ENCODE results near the gene RHCE. TPM values are rescaled to one million over a fixed set of nuclear protein-coding genes. Genes with fewer than 3 reads are reported as not detected.
"Not testable (repeated sequence)": the region's sequence is repeated elsewhere in the genome, so short reads cannot be mapped to it uniquely, and the experiment has no call there.

RHCE gene
- total RNA-seq, 8 experiments from 2014 or later = 0.27 to 11.2 (median 3.3) TPM; not detected in 1

DNA sequence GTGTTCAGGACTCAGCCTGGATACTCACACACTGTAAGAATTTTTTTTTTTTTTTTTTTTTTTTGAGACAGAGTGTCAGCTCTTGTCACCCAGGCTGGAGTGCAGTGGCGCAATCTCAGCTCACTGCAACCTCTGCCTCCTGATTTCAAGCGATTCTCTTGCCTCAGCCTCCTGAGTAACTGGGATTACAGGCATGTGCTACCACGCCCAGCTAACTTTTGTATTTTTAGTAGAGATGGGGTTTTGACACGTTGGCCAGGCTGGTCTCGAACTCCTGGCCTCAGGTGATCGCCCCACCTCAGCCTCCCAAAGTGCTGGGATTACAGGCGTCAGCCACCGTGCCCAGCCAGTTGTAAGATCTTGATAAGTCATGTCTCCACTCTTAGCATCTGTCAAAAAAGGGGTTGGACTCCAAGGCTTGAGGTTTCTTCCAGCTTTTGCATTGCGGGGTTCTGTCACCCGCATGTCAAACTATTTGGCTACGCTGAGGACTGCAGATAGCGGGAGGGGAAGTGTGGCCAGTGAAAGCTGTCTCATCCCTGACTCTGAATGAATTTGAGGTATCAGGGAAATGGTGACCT is 50.8 kb downstream of the RHCE start:
- H3K27ac ChIP-seq; H3K4me1 ChIP-seq (replicated peaks in 1 of 2); H3K4me3 ChIP-seq; ATAC-seq (replicated peaks in 6 of 8); in situ Hi-C loops (cut with MboI; ENCODE audit: low pct_unique_long_range_greater_than_20kb in 2 of 9, low sequenced_read_pairs in 9 of 9, unreplicated experiment in 9 of 9): not testable (repeated sequence)
- WGBS, 10 experiments = 82 to 92% (median 87%) methylated on average over 2 to 10 of the region's 12 CpGs; no CpG with 5 or more reads in 3 of the 10 experiments

DNA sequence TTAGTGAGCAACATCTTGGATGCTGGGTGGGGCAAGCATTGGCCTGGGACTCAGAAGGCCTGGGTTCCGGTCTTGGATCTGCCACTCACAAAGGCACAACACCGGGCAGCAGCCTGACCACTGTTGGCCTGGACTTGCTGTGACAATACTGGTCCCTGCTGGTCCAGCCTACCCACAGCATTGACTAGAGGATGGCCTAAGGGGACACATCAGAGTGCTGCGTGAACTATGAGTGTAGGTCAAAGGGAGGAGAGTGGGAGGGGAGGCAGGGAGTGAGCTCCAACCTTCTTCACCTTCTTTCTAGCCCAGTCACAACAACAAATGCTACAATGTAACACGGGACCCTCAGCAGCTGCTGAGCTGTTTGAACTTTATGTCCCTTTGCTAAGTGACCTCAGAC is 51.4 kb downstream of the RHCE start:
- H3K4me3 ChIP-seq = no peak overlapping the region
- no peaks in the 10 kb centered on the region for H3K4me1 ChIP-seq (replicated peaks in 1 of 2)
- in situ Hi-C loops (cut with MboI; ENCODE audit: low pct_unique_long_range_greater_than_20kb in 2 of 9, low sequenced_read_pairs in 9 of 9, unreplicated experiment in 9 of 9) = no loop called here
- ATAC-seq (replicated peaks in 6 of 8) = peak in 1 of 8 experiments; percentile 23
- 67 to 100% (median 89%) methylated on average over 1 to 4 of the region's 4 CpGs; no CpG with 5 or more reads in 3 of the 10 experiments for WGBS, 10 experiments
- H3K27ac ChIP-seq = no peak overlapping the region

- ATAC-seq (replicated peaks in 6 of 8); H3K4me1 ChIP-seq (replicated peaks in 1 of 2); H3K27ac ChIP-seq; in situ Hi-C loops (cut with MboI; ENCODE audit: low pct_unique_long_range_greater_than_20kb in 2 of 9, low sequenced_read_pairs in 9 of 9, unreplicated experiment in 9 of 9); H3K4me3 ChIP-seq: not testable (repeated sequence)
- WGBS, 10 experiments = no CpG with 5 or more reads among the region's 17 CpGs
These were observed 57.7 kb downstream of the RHCE start for GRCh38 chr1:25362634-25363559.

DNA sequence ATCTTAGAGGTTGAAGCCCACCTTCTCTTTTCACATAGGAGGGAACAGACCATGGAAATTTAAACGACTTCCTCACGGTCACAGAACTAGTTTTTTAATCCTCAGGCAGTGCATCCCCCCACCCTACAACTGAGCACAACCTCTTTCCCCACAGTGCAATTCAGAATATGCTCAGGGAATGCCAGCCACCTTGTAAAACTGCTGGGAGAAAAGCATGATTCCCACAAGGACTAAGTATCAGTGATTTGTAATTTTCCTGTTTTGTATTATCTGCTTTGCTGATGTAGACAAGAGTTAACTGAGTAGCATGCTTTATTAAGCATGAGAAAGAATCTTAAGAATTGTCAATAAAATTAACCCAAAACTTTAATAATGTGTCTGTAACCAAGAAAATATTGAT is 58.7 kb downstream of the RHCE start:
- in situ Hi-C loops (cut with MboI; ENCODE audit: low pct_unique_long_range_greater_than_20kb in 2 of 9, low sequenced_read_pairs in 9 of 9, unreplicated experiment in 9 of 9) = no loop called here
- no peak for ATAC-seq (replicated peaks in 6 of 8)
- 50 to 69% (median 55%) methylated on average over 2 of the region's 2 CpGs; no CpG with 5 or more reads in 4 of the 10 experiments for WGBS, 10 experiments
- Histone ChIP-seq H3K4me3 (no peak overlapping the region), H3K4me1 (replicated peaks in 1 of 2) (no peaks in the 10 kb centered on the region), H3K27ac (no peak overlapping the region)

GRCh38 chr1:25360596-25361581 is 59.7 kb downstream of the RHCE start:
- in situ Hi-C loops (cut with MboI; ENCODE audit: low pct_unique_long_range_greater_than_20kb in 2 of 9, low sequenced_read_pairs in 9 of 9, unreplicated experiment in 9 of 9) = no loop called here
- WGBS, 10 experiments = 53 to 100% (median 90%) methylated on average over 2 to 7 of the region's 7 CpGs
- ATAC-seq (replicated peaks in 6 of 8) = peak in 4 of 8 experiments; percentile 9 to 82 (median 46)

DNA sequence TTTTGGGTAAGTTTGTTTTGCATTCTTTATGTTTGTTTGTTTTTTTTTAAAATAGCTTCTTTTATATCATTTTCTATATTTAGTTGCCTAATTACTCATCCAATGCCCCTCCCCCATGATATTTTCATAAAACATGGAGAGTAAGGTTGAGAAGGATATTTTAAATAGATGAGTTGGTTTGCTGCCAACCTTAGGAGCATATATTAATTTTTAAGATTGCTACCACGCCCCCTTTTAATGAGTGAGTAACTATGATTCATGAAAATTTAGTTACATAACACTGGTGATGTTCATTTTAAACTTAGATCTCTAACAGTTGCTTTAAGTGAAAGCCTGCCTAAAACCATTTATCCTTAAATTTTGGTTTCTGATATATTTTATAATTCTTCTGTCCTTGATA is 63.8 kb downstream of the RHCE start:
- no peak overlapping the region for H3K27ac ChIP-seq
- no peaks in the 10 kb centered on the region for H3K4me1 ChIP-seq (replicated peaks in 1 of 2)
- no peak overlapping the region for H3K4me3 ChIP-seq
- ATAC-seq (replicated peaks in 6 of 8) = peak in 2 of 8 experiments; percentile 17 to 21
- WGBS, 10 experiments = 0 to 100% (median 89%) methylated on average over 1 of the region's 1 CpG; no CpG with 5 or more reads in 1 of the 10 experiments
- in situ Hi-C loops (cut with MboI; ENCODE audit: low pct_unique_long_range_greater_than_20kb in 2 of 9, low sequenced_read_pairs in 9 of 9, unreplicated experiment in 9 of 9) = no loop called here

More at GRCh38 chr1:25360596-25361581, 59.7 kb downstream of the RHCE start:
- no peaks in the 10 kb centered on the region for H3K4me1 ChIP-seq (replicated peaks in 1 of 2)
- H3K27ac ChIP-seq = no peak overlapping the region
- H3K4me3 ChIP-seq = no peak overlapping the region

DNA sequence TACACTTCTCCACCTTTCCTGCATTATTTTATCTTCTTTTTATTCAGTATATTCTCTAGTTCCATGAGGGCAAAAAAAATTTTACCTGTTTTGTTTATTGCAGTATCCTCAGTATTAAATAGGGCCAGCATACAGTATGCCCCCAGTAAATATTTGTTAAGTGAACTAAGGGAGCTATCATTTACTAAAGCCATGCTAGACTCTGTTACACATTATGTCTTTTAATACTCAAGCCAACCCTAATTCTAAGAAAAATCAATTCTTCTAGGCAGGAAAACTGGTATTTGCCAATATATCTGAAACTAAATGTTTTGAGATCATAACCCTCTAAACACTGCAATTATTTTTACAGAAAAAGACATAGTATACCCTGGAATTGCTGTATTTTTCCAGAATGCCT is 64.2 kb downstream of the RHCE start:
- H3K4me1 ChIP-seq (replicated peaks in 1 of 2) = no peaks in the 10 kb centered on the region
- H3K4me3 ChIP-seq = no peak overlapping the region
- in situ Hi-C loops (cut with MboI; ENCODE audit: low pct_unique_long_range_greater_than_20kb in 2 of 9, low sequenced_read_pairs in 9 of 9, unreplicated experiment in 9 of 9) = no loop called here
- ATAC-seq (replicated peaks in 6 of 8) = no peak
- H3K27ac ChIP-seq = no peak overlapping the region

GRCh38 chr1:25355841-25356395 is 64.7 kb downstream of the RHCE start:
- Histone ChIP-seq H3K27ac (no peak overlapping the region), H3K4me1 (replicated peaks in 1 of 2) (no peaks in the 10 kb centered on the region), H3K4me3 (no peak overlapping the region)
- ATAC-seq (replicated peaks in 6 of 8) = no peak
- in situ Hi-C loops (cut with MboI; ENCODE audit: low pct_unique_long_range_greater_than_20kb in 2 of 9, low sequenced_read_pairs in 9 of 9, unreplicated experiment in 9 of 9) = no loop called here
- WGBS, 10 experiments = 85 to 100% (median 92%) methylated on average over 1 to 6 of the region's 6 CpGs

- no peak overlapping the region for H3K27ac ChIP-seq
- H3K4me3 ChIP-seq = no peak overlapping the region
- no peaks in the 10 kb centered on the region for H3K4me1 ChIP-seq (replicated peaks in 1 of 2)
- in situ Hi-C loops (cut with MboI; ENCODE audit: low pct_unique_long_range_greater_than_20kb in 2 of 9, low sequenced_read_pairs in 9 of 9, unreplicated experiment in 9 of 9) = loop anchor here in 1 of 9 experiments (10.0 kb wide), 1 partner anchor 95 kb away; no protein-coding TSS in a partner anchor
- WGBS, 10 experiments = 89 to 100% (median 92%) methylated on average over 1 to 3 of the region's 3 CpGs; no CpG with 5 or more reads in 1 of the 10 experiments
- ATAC-seq (replicated peaks in 6 of 8) = no peak
These were observed 71.0 kb downstream of the RHCE start for GRCh38 chr1:25349606-25350005.

- in situ Hi-C loops (cut with MboI; ENCODE audit: low pct_unique_long_range_greater_than_20kb in 2 of 9, low sequenced_read_pairs in 9 of 9, unreplicated experiment in 9 of 9) = loop anchor here in 1 of 9 experiments (10.0 kb wide), 1 partner anchor 93 kb away; no protein-coding TSS in a partner anchor
- ATAC-seq (replicated peaks in 6 of 8) = no peak
- Histone ChIP-seq H3K4me3 (no peak overlapping the region), H3K27ac (no peak overlapping the region), H3K4me1 (replicated peaks in 1 of 2) (no peaks in the 10 kb centered on the region)
- WGBS, 10 experiments = 0 to 100% (median 90%) methylated on average over 1 to 2 of the region's 2 CpGs; no CpG with 5 or more reads in 1 of the 10 experiments
These were observed 73.1 kb downstream of the RHCE start for GRCh38 chr1:25347556-25347955.

GRCh38 chr1:25343872-25344271 is 76.8 kb downstream of the RHCE start:
- Histone ChIP-seq H3K27ac (no peak overlapping the region), H3K4me1 (replicated peaks in 1 of 2) (peaks cover 3 to 14% of the 10 kb centered on the region in 2 donors), H3K4me3 (no peak overlapping the region)
- in situ Hi-C loops (cut with MboI; ENCODE audit: low pct_unique_long_range_greater_than_20kb in 2 of 9, low sequenced_read_pairs in 9 of 9, unreplicated experiment in 9 of 9) = loop anchor here in 1 of 9 experiments (10.0 kb wide), 1 partner anchor 89 kb away; no protein-coding TSS in a partner anchor
- 20 to 100% (median 94%) methylated on average over 1 to 4 of the region's 4 CpGs; no CpG with 5 or more reads in 1 of the 10 experiments for WGBS, 10 experiments
- ATAC-seq (replicated peaks in 6 of 8) = peak in 2 of 8 experiments; percentile 24 to 64

GRCh38 chr1:25342846-25343245 is 77.8 kb downstream of the RHCE start:
- ATAC-seq (replicated peaks in 6 of 8) = no peak
- Histone ChIP-seq H3K4me3 (no peak overlapping the region), H3K27ac (no peak overlapping the region), H3K4me1 (replicated peaks in 1 of 2) (peaks cover 3 to 14% of the 10 kb centered on the region in 2 donors)
- in situ Hi-C loops (cut with MboI; ENCODE audit: low pct_unique_long_range_greater_than_20kb in 2 of 9, low sequenced_read_pairs in 9 of 9, unreplicated experiment in 9 of 9) = loop anchor here in 1 of 9 experiments (10.0 kb wide), 1 partner anchor 88 kb away; no protein-coding TSS in a partner anchor
- 63 to 100% (median 100%) methylated on average over 1 of the region's 1 CpG; no CpG with 5 or more reads in 4 of the 10 experiments for WGBS, 10 experiments

Measured in motor neuron (in vitro differentiated cells).